ENCODE results near the gene TTC32. TPM values are rescaled to one million over a fixed set of nuclear protein-coding genes. Genes with fewer than 3 reads are reported as not detected.
A peak's percentile ranks its signal among the peaks of the same experiment; 100 is the strongest.

Gene TTC32
- 10 to 100 TPM; 16.7 to 35.1 (median 17.8) TPM for total RNA-seq

DNA sequence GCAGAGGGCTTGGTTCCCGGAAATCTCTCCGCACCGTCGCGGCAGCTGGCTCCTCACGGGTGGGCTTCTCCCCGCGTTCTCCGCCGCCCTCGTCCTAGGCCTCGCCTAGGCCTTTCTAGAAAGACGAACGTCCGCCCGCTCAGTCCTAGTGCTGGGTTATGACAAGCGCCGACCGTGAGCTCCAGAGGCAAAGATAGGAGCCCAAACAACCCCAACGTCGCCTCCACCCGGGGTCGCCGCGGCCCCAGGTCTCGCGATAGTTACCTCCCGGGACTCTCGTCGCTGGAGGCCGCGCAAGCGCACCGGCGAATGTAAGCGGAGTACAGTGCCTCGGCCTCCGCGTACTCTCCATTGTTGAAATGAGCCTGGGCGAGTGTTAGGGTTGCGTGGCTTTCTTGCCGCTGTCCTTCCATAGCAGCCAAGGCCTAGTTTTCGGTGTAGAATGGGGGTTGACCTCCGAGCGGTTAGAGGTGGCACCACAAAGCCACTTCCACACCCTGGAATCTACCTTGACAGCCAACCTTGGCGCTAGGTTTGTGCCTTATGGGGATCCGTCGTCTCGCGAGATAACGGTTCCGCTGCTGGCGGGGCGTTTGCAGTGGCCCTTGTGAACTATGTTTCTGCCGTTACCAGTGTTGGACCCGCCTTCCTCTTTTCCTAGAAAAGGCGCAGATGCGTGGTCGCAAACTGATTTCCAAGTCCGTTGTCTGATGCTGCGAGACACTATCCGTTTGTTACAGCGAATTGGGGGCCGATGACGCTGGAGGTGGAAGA lies at the start of gene TTC32:
TSS of gene TTC32 (minus strand) at position 542 of the 774 bp plus-strand sequence. CDS start at position 413, 129 bp downstream.
- Histone ChIP-seq H3K4me1 (peaks cover 0 to 14% of the 10 kb centered on the region in 2 donors), H3K4me3 (peak within 1 kb of the TSS; percentile 78 to 90 (median 88)), H3K9me3 (no peaks in the 10 kb centered on the region), H3K36me3 (no peaks in the 10 kb centered on the region), H3K27me3 (no peaks in the 10 kb centered on the region), H3K27ac (peak within 1 kb of the TSS; percentile 95)
- DNase-seq (ENCODE audit: low spot score in 2 of 2): peak; percentile 91 to 92
- TF ChIP-seq POLR2AphosphoS5 (IDR thresholded peaks at IDR 0.05): peak; percentile 78 to 95 (median 93)
- peak; percentile 92 for TF ChIP-seq POLR2A (IDR thresholded peaks at IDR 0.05)
- TF ChIP-seq, protein P1, sequence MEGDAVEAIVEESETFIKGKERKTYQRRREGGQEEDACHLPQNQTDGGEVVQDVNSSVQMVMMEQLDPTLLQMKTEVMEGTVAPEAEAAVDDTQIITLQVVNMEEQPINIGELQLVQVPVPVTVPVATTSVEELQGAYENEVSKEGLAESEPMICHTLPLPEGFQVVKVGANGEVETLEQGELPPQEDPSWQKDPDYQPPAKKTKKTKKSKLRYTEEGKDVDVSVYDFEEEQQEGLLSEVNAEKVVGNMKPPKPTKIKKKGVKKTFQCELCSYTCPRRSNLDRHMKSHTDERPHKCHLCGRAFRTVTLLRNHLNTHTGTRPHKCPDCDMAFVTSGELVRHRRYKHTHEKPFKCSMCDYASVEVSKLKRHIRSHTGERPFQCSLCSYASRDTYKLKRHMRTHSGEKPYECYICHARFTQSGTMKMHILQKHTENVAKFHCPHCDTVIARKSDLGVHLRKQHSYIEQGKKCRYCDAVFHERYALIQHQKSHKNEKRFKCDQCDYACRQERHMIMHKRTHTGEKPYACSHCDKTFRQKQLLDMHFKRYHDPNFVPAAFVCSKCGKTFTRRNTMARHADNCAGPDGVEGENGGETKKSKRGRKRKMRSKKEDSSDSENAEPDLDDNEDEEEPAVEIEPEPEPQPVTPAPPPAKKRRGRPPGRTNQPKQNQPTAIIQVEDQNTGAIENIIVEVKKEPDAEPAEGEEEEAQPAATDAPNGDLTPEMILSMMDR (IDR thresholded peaks at IDR 0.05): peak in 1 of 3 donors; percentile 25
- intact Hi-C loops (cut with DNase I; ENCODE audit: low total_unique reads): no loop called here

DNA sequence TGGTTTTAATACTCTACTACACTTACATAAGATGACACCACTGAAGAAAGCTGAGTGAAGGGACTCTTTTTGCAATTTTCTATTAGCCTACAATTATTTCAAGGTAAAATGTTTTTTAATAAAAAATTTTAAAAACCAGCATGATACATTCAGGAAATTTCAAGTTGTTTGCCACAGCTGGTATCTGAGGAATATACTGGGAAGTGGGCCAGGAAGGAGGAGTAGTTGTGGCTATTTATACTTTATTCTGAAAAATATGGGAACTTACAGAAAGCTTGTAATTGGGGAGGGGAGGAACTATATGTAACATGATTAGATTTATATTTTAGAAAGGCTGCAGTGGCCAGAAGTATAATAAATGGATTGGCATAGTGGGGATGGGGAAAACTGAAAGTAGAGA lies 47.3 kb upstream of the TTC32 start:
- intact Hi-C loops (cut with DNase I; ENCODE audit: low total_unique reads): no loop called here
- TF ChIP-seq POLR2A (IDR thresholded peaks at IDR 0.05): no peak
- no peak for TF ChIP-seq POLR2AphosphoS5 (IDR thresholded peaks at IDR 0.05)
- TF ChIP-seq, protein P1 (IDR thresholded peaks at IDR 0.05): no peak
- Histone ChIP-seq H3K27me3 (no peaks in the 10 kb centered on the region), H3K4me3 (no peak overlapping the region), H3K4me1 (no peaks in the 10 kb centered on the region), H3K27ac (no peak overlapping the region), H3K36me3 (no peaks in the 10 kb centered on the region), H3K9me3 (no peaks in the 10 kb centered on the region)
- DNase-seq (ENCODE audit: low spot score in 2 of 2): no peak

DNA sequence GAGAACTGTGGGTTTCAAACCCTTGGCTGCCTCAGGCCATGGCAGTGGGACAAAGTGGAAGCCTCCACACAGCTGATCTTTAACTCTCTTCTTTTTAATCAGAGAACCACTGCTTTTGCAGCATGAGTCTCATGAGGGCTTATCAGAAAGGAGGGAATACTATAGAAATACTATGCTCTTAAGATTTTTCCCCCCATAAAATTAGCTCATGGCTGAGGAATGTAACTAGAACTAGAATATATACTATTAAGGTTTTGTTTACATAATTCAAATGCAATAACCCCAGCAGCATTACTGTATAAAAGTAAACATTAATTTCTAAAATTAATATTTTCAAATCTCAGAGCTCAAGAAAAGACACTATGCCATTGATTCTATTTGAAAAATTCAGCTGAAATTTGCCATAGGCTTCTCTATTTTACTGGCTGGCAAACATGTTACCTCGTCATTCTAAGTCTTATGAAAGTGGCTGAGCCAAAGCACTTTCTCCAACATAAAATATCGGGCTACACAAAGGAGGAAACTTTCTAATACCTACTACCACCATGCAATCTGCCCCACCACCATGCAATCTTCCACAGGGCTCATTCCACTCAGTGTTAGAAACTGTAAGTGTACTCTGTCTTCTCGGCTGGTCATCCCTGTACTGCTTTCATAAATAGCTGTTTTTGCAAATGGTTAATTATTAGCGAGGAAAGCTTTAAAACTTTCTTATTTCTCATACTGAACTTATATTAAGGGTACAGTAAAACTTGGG lies 45.6 kb upstream of the TTC32 start:
- no peaks in the 10 kb centered on the region for H3K9me3 ChIP-seq
- no peaks in the 10 kb centered on the region for H3K27me3 ChIP-seq
- no peak for TF ChIP-seq POLR2AphosphoS5 (IDR thresholded peaks at IDR 0.05)
- TF ChIP-seq, protein P1 (IDR thresholded peaks at IDR 0.05): no peak
- TF ChIP-seq POLR2A (IDR thresholded peaks at IDR 0.05): no peak
- H3K36me3 ChIP-seq: no peaks in the 10 kb centered on the region
- intact Hi-C loops (cut with DNase I; ENCODE audit: low total_unique reads): no loop called here
- H3K4me3 ChIP-seq: no peak overlapping the region
- no peak for DNase-seq (ENCODE audit: low spot score in 2 of 2)
- H3K27ac ChIP-seq: no peak overlapping the region
- H3K4me1 ChIP-seq: no peaks in the 10 kb centered on the region

DNA sequence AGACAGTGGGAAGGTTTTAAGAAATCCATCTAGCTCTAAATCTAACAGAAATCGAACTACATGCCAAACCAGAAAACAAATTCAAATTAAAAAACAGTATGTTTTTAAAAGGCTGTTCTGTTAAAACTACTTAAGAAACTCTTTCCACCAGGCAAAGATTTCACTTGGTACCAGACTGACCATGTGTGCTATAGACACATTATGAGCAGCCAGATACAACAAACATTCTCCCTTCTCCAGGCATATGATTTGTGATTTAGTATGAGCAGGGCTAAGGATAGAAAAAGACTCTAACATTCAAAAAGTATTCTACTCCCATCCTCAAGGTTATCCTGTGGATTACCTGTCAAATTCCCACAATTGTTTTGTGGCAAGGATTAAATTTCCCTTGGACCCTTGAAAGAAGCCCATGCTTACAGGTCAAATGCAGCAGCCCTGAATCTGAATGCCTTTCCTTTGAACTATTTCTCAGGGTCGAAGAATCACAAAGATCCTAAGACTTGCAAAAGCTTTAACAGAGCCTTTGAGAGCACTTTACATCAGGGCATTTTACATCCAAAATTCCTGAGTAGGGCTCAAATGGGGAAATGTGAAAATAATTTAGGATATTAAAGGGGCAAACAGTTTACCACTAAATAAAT lies 42.5 kb upstream of the TTC32 start:
- no peaks in the 10 kb centered on the region for H3K4me1 ChIP-seq

More for the DNA sequence above, 42.5 kb upstream of the TTC32 start:
- Histone ChIP-seq H3K36me3 (no peaks in the 10 kb centered on the region), H3K4me3 (no peak overlapping the region), H3K9me3 (no peaks in the 10 kb centered on the region), H3K27ac (no peak overlapping the region), H3K27me3 (no peaks in the 10 kb centered on the region)
- intact Hi-C loops (cut with DNase I; ENCODE audit: low total_unique reads): no loop called here
- DNase-seq (ENCODE audit: low spot score in 2 of 2): no peak
- TF ChIP-seq POLR2AphosphoS5 (IDR thresholded peaks at IDR 0.05): no peak
- TF ChIP-seq, protein P1 (IDR thresholded peaks at IDR 0.05): no peak

Measured in breast epithelium (tissue), 4 donors.